Right lobe of liver (tissue), 4 donors: ENCODE data around the gene TMEM18.

ENCODE experiments used
- CTCF ChIP-seq, 4 donors: fragments of 200-600 bp in 3 of 4; fragments of 450-650 bp in 1 of 4; IDR thresholded peaks; one replicate each; pipeline versions ENCODE4 v1.5.1 to v1.8.0; 2016 to 2022; ENCODE audit warnings: antibody characterized with exemption in 4 of 4, mild to moderate bottlenecking in 2 of 4
- POLR2A ChIP-seq: fragments of 450-650 bp; IDR thresholded peaks from one replicate; pipeline ENCODE4 v1.6.1; 2017; ENCODE audit warnings: antibody characterized with exemption, mild to moderate bottlenecking
- donor health status: DM: no; HTN: no; CAD: no.
- donor health status: DM: no; HTN: no; CAD: no.
- donor health status: DM: no; HTN: yes; CAD: no.

GRCh38 chr2:622357-622756 lies 54.8 kb downstream of the TMEM18 start:
- no peak for TF ChIP-seq CTCF (IDR thresholded peaks at IDR 0.05)
- no peak for TF ChIP-seq POLR2A
